ENCODE data around the gene SH2D3A. TPM values are rescaled to one million over a fixed set of nuclear protein-coding genes. Genes with fewer than 3 reads are reported as not detected.
"Not testable (repeated sequence)": the region's sequence is repeated elsewhere in the genome, so short reads cannot be mapped to it uniquely, and the experiment has no call there.

SH2D3A gene
- total RNA-seq, 4 donors from 2014 or later = 52.4 to 77.2 (median 66.8) TPM

DNA sequence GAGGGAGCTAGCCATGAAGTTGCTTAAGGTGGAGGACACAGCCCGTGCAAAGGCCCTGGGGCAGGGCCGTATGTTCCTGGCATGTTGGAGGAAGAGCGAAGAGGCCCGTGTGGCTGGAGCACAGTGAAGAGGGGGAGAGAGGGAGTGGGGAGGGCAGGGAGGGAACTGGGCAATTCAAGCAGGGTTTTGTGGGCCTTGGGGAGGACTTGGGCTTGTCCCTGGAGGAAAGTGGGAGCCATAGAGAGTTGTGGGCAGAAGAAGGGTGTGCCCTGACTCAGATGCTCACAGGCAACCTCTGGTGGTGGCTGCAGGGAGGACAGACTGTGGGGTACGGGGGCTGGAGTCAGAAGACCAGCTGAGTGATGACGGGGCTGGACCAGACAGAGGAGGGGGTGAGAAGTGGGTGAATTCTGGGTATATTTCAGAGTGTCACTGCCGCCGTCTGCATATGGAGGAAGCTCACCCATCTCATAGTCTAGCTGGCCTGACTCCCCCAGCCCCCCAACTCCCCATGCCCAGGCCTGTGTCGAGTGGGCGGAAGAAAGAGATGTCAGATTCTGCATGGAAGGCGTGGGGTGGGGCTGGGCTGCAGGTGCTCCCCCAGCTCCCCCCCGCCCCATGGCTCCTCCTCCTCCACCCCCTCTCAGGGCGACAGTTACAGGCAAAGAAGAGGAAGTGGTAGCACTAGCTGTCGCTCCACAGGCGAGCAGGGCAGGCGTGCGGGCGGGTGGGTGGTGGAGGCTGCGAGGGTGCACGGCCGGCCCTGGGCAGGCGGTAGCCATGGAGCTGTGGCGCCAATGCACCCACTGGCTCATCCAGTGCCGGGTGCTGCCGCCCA is 5.0 kb upstream of the SH2D3A start, which contains the start of gene VAV1:
TSS of gene VAV1 (plus strand) at position 681 of the 838 bp plus-strand sequence. CDS start at position 781, 100 bp downstream.
- Histone ChIP-seq H3K27me3 (no peaks in the 10 kb centered on the region), H3K4me3 (peak within 1 kb of the TSS; percentile 40), H3K36me3 (no peaks in the 10 kb centered on the region), H3K9me3 (no peaks in the 10 kb centered on the region), H3K4me1 (peaks cover 8% of the 10 kb centered on the region), H3K27ac (no peak within 1 kb of the TSS)
- 69% methylated on average over 8 of the region's 25 CpGs for WGBS
- TF ChIP-seq, protein P1, sequence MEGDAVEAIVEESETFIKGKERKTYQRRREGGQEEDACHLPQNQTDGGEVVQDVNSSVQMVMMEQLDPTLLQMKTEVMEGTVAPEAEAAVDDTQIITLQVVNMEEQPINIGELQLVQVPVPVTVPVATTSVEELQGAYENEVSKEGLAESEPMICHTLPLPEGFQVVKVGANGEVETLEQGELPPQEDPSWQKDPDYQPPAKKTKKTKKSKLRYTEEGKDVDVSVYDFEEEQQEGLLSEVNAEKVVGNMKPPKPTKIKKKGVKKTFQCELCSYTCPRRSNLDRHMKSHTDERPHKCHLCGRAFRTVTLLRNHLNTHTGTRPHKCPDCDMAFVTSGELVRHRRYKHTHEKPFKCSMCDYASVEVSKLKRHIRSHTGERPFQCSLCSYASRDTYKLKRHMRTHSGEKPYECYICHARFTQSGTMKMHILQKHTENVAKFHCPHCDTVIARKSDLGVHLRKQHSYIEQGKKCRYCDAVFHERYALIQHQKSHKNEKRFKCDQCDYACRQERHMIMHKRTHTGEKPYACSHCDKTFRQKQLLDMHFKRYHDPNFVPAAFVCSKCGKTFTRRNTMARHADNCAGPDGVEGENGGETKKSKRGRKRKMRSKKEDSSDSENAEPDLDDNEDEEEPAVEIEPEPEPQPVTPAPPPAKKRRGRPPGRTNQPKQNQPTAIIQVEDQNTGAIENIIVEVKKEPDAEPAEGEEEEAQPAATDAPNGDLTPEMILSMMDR (IDR thresholded peaks at IDR 0.05) = no peak
- TF ChIP-seq POLR2A (IDR thresholded peaks at IDR 0.05) (no peak), EP300 (IDR thresholded peaks at IDR 0.05) (no peak), POLR2AphosphoS5 (IDR thresholded peaks at IDR 0.05) (no peak)
- peak; percentile 75 to 84 for DNase-seq (ENCODE audit: low spot score in 2 of 2)

DNA sequence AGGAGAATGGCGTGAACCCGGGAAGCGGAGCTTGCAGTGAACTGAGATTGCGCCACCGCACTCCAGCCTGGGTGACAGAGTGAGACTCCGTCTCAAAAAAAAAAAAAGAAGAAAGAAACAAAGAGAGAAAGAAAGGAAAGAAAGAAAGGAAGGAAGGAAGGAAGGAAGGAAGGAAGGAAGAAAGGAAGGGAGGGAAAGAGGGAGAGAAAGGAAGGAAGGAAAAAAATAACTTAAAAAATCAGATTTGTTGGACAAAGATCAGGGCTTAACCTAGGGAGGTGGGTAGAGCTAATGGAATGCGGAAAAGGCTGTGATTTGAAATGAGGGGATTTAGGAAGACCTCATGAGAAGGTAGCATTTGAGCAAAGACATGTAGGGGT is 4.4 kb upstream of the SH2D3A start:
- H3K27ac ChIP-seq; H3K4me3 ChIP-seq; H3K27me3 ChIP-seq; DNase-seq (ENCODE audit: low spot score in 2 of 2); H3K36me3 ChIP-seq; H3K9me3 ChIP-seq: not testable (repeated sequence)
- WGBS = 93% methylated on average over 7 of the region's 7 CpGs
- H3K4me1 ChIP-seq = peaks cover 14% of the 10 kb centered on the region

DNA sequence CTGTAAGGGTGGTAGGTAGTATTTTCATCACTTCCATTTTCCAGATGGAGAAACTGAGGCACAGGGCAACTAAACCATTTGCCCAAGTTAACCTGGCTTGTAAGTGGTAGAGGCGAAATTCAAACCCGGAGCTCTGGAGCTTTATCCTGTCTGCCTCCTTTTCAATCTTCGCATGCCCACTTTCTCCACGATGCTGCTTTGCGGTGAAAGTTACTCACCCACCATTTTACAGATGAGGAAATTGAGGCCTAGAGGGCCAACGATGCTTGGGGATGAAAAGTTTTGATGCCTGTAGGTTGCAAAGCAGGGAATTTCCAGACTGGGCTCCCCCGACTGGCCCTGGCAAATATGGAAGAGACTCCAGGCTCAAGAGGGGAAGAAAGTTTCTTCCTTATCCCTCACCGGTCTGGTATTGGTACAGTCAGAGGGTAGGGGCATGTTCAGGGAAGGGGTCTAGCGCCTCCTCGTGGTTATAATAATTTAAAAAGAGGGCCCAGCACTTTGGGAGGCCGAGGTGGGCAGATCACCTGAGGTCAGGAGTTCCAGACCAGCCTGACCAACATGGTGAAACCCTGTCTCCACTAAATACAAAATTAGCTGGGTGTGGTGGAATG is 1.9 kb upstream of the SH2D3A start:
- Histone ChIP-seq H3K36me3 (no peaks in the 10 kb centered on the region), H3K27ac (no peak overlapping the region), H3K9me3 (no peaks in the 10 kb centered on the region), H3K4me1 (peaks cover 30% of the 10 kb centered on the region), H3K4me3 (no peak overlapping the region), H3K27me3 (no peaks in the 10 kb centered on the region)
- no peak for DNase-seq (ENCODE audit: low spot score in 2 of 2)
- TF ChIP-seq POLR2AphosphoS5 (IDR thresholded peaks at IDR 0.05) (no peak), POLR2A (IDR thresholded peaks at IDR 0.05) (no peak), EP300 (IDR thresholded peaks at IDR 0.05) (no peak)
- TF ChIP-seq, protein P1 (IDR thresholded peaks at IDR 0.05) = no peak
- WGBS = 60% methylated on average over 11 of the region's 11 CpGs

DNA sequence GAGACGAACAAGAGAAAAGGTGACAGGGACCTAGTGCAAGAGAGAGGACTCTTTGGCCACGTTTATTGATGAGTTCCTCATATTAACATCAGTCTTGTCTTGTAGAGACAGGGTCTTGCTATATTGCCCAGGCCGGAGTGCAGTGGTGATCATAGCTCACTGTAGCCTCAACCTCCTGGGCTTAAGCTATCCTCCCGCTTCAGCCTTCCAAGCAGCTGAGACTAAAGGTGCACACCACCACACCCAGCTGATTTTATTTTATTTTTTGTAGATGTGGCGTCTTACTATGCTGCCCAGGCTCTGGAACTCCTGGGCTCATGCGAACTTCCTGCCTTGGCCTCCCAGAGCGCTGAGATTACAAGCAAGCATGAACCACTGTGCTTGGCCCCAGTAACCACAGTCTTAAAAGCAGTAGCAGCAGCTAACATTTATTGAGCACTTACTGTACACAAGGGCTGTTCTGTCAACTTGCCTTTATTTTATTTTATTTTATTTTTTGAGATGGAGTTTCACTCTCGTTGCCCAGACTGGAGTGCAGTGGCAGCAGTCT is 1.1 kb upstream of the SH2D3A start:
- WGBS = 66% methylated on average over 8 of the region's 8 CpGs
- Histone ChIP-seq H3K36me3 (no peaks in the 10 kb centered on the region), H3K27me3 (no peaks in the 10 kb centered on the region), H3K4me1 (peaks cover 30% of the 10 kb centered on the region), H3K4me3 (peak overlapping the region; percentile 45), H3K27ac (no peak overlapping the region), H3K9me3 (no peaks in the 10 kb centered on the region)
- TF ChIP-seq POLR2AphosphoS5 (IDR thresholded peaks at IDR 0.05) = no peak
- TF ChIP-seq POLR2A (IDR thresholded peaks at IDR 0.05) = no peak
- TF ChIP-seq, protein P1 (IDR thresholded peaks at IDR 0.05) = no peak
- no peak for TF ChIP-seq EP300 (IDR thresholded peaks at IDR 0.05)
- no peak for DNase-seq (ENCODE audit: low spot score in 2 of 2)

DNA sequence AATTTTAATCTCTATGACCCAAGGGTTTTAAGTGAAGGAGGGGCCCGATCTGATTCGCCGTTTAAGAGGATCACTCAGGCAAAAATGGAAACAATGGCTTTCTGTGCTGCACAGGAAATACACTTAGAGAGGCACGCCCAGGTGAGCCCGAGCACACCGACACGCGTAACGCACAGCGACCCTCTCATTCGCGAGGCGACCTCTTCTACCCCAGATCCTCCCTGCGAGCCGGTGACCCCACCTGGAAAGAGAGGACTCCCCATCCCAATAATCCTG is 216 bp downstream of the SH2D3A start:
- Histone ChIP-seq H3K27ac (peak overlapping the region; percentile 82), H3K4me1 (peaks cover 30% of the 10 kb centered on the region), H3K27me3 (no peaks in the 10 kb centered on the region), H3K9me3 (no peaks in the 10 kb centered on the region), H3K36me3 (no peaks in the 10 kb centered on the region), H3K4me3 (peak overlapping the region; percentile 45)
- no peak for DNase-seq (ENCODE audit: low spot score in 2 of 2)
- TF ChIP-seq POLR2A (IDR thresholded peaks at IDR 0.05) (peak in 1 of 2 donors; percentile 14), POLR2AphosphoS5 (IDR thresholded peaks at IDR 0.05) (no peak)
- WGBS = under 1% methylated on average over 15 of the region's 15 CpGs

DNA sequence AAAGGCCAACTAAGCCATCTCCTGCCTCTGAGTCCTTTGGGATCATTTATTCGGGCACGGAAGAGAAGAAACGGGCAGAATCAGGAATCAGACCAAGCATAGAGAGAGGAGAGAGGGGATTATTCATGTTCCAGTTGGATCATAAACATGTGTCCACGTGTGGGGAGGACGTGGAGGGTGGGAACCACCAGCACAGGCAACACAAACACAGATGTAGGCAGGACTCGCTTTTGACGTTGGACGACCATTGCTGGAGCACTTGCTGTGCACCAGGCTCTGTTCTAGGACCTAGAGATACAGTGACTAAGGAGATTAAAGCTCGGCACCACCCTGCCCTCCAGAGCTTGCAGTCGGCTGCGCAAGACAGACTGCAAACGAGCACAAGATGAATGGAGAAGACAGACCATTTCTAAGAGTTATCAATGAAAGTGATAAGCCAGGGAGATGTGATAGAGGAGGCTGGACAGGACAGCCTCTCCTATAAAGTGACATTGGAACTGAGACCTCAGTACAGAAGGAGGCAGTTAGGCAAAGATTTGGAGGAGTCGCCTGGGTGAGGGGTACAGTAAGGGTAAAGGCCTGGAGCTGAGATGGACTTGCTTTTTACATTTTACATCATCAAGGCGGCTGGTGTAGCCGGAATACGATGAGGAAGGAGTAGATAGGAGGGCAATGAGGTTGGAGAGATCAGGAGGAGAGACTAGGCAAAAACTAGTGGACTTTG is 716 bp downstream of the SH2D3A start:
- DNase-seq (ENCODE audit: low spot score in 2 of 2) = no peak
- H3K4me1 ChIP-seq = peaks cover 30% of the 10 kb centered on the region
- peaks cover 2% of the 10 kb centered on the region for H3K36me3 ChIP-seq
- H3K27me3 ChIP-seq = no peaks in the 10 kb centered on the region
- 21% methylated on average over 16 of the region's 16 CpGs for WGBS
- no peaks in the 10 kb centered on the region for H3K9me3 ChIP-seq
- peak overlapping the region; percentile 82 for H3K27ac ChIP-seq
- peak overlapping the region; percentile 45 for H3K4me3 ChIP-seq
- no peak for TF ChIP-seq POLR2AphosphoS5 (IDR thresholded peaks at IDR 0.05)
- no peak for TF ChIP-seq POLR2A (IDR thresholded peaks at IDR 0.05)
- TF ChIP-seq, protein P1 (IDR thresholded peaks at IDR 0.05) = no peak
- TF ChIP-seq EP300 (IDR thresholded peaks at IDR 0.05) = no peak
